Spleen (tissue), 7 donors: ENCODE measurements around the gene TENM4.

Source experiments
- CTCF ChIP-seq, 11 experiments: fragments of 200-600 bp in 7 of 11; fragments of 450-650 bp in 4 of 11; sonication (generic) in 4 of 11; IDR thresholded peaks in 8 of 11; conservative IDR thresholded peaks in 3 of 11; 1 replicate in 7 of 11; 2 replicates in 4 of 11; pipeline versions ENCODE4 v1.4.0 to v1.8.0; 2016 to 2021; ENCODE audit warnings: antibody characterized with exemption in 11 of 11, inconsistent platforms in 4 of 11, mild to moderate bottlenecking in 1 of 11
- POLR2AphosphoS5 ChIP-seq, 3 donors: sonication (generic); formaldehyde crosslinking; IDR thresholded peaks; one replicate each; pipeline ENCODE4 v1.5.1; 2017; ENCODE audit warnings: antibody characterized with exemption in 3 of 3
- donor health status: DM: no; HTN: no; CAD: no; lungs with moderate emphysema.
- donor health status: DM: no; HTN: no; CAD: no.
- donor health status: DM: no; HTN: no; CAD: no.

- no peak for TF ChIP-seq POLR2AphosphoS5 (IDR thresholded peaks at IDR 0.05)
- no peak for TF ChIP-seq CTCF (IDR thresholded peaks at IDR 0.05 in 8 of 11, conservative IDR thresholded peaks at IDR 0.05 in 3 of 11)
Measured at GRCh38 chr11:79227767-79228755, 212.8 kb downstream of the TENM4 start.
